Ramos (cell line): ENCODE data around the gene PTPRCAP.

Source experiments
- in situ Hi-C: fragments of 300-500 bp; cut with MboI; formaldehyde crosslinking; loops from one replicate; pipeline ENCODE4 v1.14.3; 2022; ENCODE audit warnings: low sequenced_read_pairs; ENCODE audit not compliant: unreplicated experiment

Gene PTPRCAP

GRCh38 chr11:67466962-67467771 lies 29.7 kb upstream of the PTPRCAP start:
- in situ Hi-C loops = loop anchor here (10.0 kb wide), 1 partner anchor 62 kb away; the partner anchor contains the start of genes PPP1CA and TBC1D10C

- in situ Hi-C loops = loop anchor here (10.0 kb wide), 1 partner anchor 62 kb away; the partner anchor contains the start of genes PPP1CA and TBC1D10C
Observed at GRCh38 chr11:67466367-67466766, 28.9 kb upstream of the PTPRCAP start.

GRCh38 chr11:67465530-67465929 lies 28.0 kb upstream of the PTPRCAP start:
- in situ Hi-C loops = loop anchor here (10.0 kb wide), 1 partner anchor 61 kb away; the partner anchor contains the start of genes PPP1CA and TBC1D10C

GRCh38 chr11:67465189-67465510 lies 27.7 kb upstream of the PTPRCAP start:
- in situ Hi-C loops = loop anchor here (10.0 kb wide), 1 partner anchor 60 kb away; the partner anchor contains the start of genes PPP1CA and TBC1D10C

- in situ Hi-C loops = loop anchor here (10.0 kb wide), 1 partner anchor 60 kb away; the partner anchor contains the start of genes PPP1CA and TBC1D10C
Observed at GRCh38 chr11:67464411-67465188, 27.1 kb upstream of the PTPRCAP start.

GRCh38 chr11:67463680-67464410 lies 26.4 kb upstream of the PTPRCAP start:
- in situ Hi-C loops = loop anchor here (10.0 kb wide), 1 partner anchor 59 kb away; the partner anchor contains the start of genes PPP1CA and TBC1D10C

- in situ Hi-C loops = loop anchor here (10.0 kb wide), 1 partner anchor 58 kb away; the partner anchor contains the start of genes PPP1CA and TBC1D10C
Observed at GRCh38 chr11:67463186-67463585, 25.7 kb upstream of the PTPRCAP start.

- in situ Hi-C loops = no loop called here
Observed at GRCh38 chr11:67458266-67458665, 20.8 kb upstream of the PTPRCAP start.

- in situ Hi-C loops = no loop called here
Observed at GRCh38 chr11:67457453-67457852, 20.0 kb upstream of the PTPRCAP start.

- in situ Hi-C loops = no loop called here
Observed at GRCh38 chr11:67456068-67456705, 18.7 kb upstream of the PTPRCAP start.

GRCh38 chr11:67455054-67455453 lies 17.6 kb upstream of the PTPRCAP start, which contains the start of gene CABP4:
Gene CABP4 (plus strand): TSS chr11:67455354. CDS start chr11:67455424, 70 bp downstream.
- in situ Hi-C loops = no loop called here

GRCh38 chr11:67453816-67454732 lies 16.6 kb upstream of the PTPRCAP start:
- in situ Hi-C loops = no loop called here

- in situ Hi-C loops = no loop called here
Observed at GRCh38 chr11:67452141-67452952, 14.9 kb upstream of the PTPRCAP start, which contains the start of gene GPR152. Gene GPR152 (minus strand): TSS chr11:67452729. CDS start chr11:67452724, 5 bp downstream.

- in situ Hi-C loops = no loop called here
Observed at GRCh38 chr11:67451658-67451976, 14.1 kb upstream of the PTPRCAP start.

- in situ Hi-C loops = no loop called here
Observed at GRCh38 chr11:67450796-67451657, 13.5 kb upstream of the PTPRCAP start.

- in situ Hi-C loops = no loop called here
Observed at GRCh38 chr11:67449116-67449844, 11.8 kb upstream of the PTPRCAP start.
